ENCODE measurements around the gene CSNK1D. TPM values are rescaled to one million over a fixed set of nuclear protein-coding genes. Genes with fewer than 3 reads are reported as not detected.

Gene CSNK1D
- total and polyA plus RNA-seq, 10 of the 15 experiments (the other 5 are each of a cell fraction or from before 2014, with no cell fraction given) = 5.7 to 105 (median 58.1) TPM

GRCh38 chr17:82198092-82198491, 75.4 kb downstream of the CSNK1D start (continued):
- TF ChIP-seq KDM1A (IDR thresholded peaks at IDR 0.05; ENCODE audit: borderline replicate concordance) (no peak), TCF7 (IDR thresholded peaks at IDR 0.05; ENCODE audit: borderline replicate concordance) (no peak), YY1 (IDR thresholded peaks at IDR 0.05; ENCODE audit: low read depth, low read length) (peak; percentile 86), SIX5 (IDR thresholded peaks at IDR 0.05; ENCODE audit: low read depth, low read length, severe bottlenecking) (no peak)
- TF ChIP-seq, protein P1, sequence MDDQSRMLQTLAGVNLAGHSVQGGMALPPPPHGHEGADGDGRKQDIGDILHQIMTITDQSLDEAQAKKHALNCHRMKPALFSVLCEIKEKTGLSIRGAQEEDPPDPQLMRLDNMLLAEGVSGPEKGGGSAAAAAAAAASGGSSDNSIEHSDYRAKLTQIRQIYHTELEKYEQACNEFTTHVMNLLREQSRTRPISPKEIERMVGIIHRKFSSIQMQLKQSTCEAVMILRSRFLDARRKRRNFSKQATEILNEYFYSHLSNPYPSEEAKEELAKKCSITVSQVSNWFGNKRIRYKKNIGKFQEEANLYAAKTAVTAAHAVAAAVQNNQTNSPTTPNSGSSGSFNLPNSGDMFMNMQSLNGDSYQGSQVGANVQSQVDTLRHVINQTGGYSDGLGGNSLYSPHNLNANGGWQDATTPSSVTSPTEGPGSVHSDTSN (IDR thresholded peaks at IDR 0.05; ENCODE audit: insufficient replicate concordance, low read depth, low read length) = no peak

GRCh38 chr17:82195675-82196672, 77.5 kb downstream of the CSNK1D start:
- intact Hi-C loops (cut with micrococcal nuclease; ENCODE audit: unreplicated experiment) = no loop called here
- ChIA-PET CTCF (interaction anchor here (2.0 kb wide), 1 partner anchor 10 kb away, joined by 6 read pairs; no protein-coding TSS in a partner anchor), POLR2A (no interaction called here), RAD21 (ENCODE audit: unreplicated experiment) (no interaction called here), SMC1A (ENCODE audit: uncharacterized antibody, unreplicated experiment) (interaction anchor here (0.7 kb wide), 1 partner anchor 10 kb away, joined by 4 read pairs; no protein-coding TSS in a partner anchor)
- DNase-seq (ENCODE audit: low read depth, low spot score) (no peak), FAIRE-seq (no peak), ATAC-seq (no peak)
- H3K4me2 ChIP-seq (ENCODE audit: control insufficient read depth, insufficient read depth) = no peak overlapping the region
- no peak overlapping the region for H3K4me3 ChIP-seq
- H3K36me3 ChIP-seq (ENCODE audit: control insufficient read depth in 2 of 2, insufficient read depth in 2 of 2, low read length in 1 of 2) = no peaks in the 10 kb centered on the region; a peak in 1 of 4 replicates
- in situ Hi-C loops (cut with MboI) = no loop called here
- no peak overlapping the region for H3K27ac ChIP-seq (ENCODE audit: control insufficient read depth, insufficient read depth)
- H3K27me3 ChIP-seq (replicated peaks in 1 of 2; ENCODE audit: control insufficient read depth in 2 of 2, insufficient read depth in 2 of 2, low read length in 1 of 2) = no peaks in the 10 kb centered on the region
- BruUV-seq (replicated peaks) = no TSS peak
- no peaks in the 10 kb centered on the region for H3K79me2 ChIP-seq (ENCODE audit: control insufficient read depth, insufficient read depth, low read length)
- TF ChIP-seq RAD21 (IDR thresholded peaks at IDR 0.05; ENCODE audit: insufficient read depth, low read depth, low read length) (no peak), MYB (IDR thresholded peaks at IDR 0.05; ENCODE audit: borderline replicate concordance, low read depth, low read length) (no peak)
- H3K4me1 ChIP-seq (ENCODE audit: control insufficient read depth, insufficient read depth, low read length) = peaks cover 9% of the 10 kb centered on the region
- H4K20me1 ChIP-seq (ENCODE audit: control insufficient read depth, insufficient read depth) = no peaks in the 10 kb centered on the region
- H3K9ac ChIP-seq (ENCODE audit: control insufficient read depth, insufficient read depth, low read length) = no peak overlapping the region
- H3K9me3 ChIP-seq (replicated peaks; ENCODE audit: control insufficient read depth, insufficient read depth, low read length) = no peaks in the 10 kb centered on the region
- no peak overlapping the region for H2AFZ ChIP-seq (ENCODE audit: control insufficient read depth, low read depth, low read length)
- WGBS (ENCODE audit: insufficient coverage, insufficient replicate concordance, low lambda C conversion rate, missing lambda C conversion rate) = 79% methylated on average over 25 of the region's 25 CpGs

All from GM12878 (cell line).